OCI-M2 (cell line): ENCODE results near the gene LGALS7B.
"Not testable (repeated sequence)": the region's sequence is repeated elsewhere in the genome, so short reads cannot be mapped to it uniquely, and the experiment has no call there.

ENCODE experiments used
- DNase-seq: peaks from one replicate; lab custom pipeline; 2025; ENCODE audit not compliant: unreplicated experiment; lab: John Stamatoyannopoulos, UW

LGALS7B gene

GRCh38 chr19:38788478-38789243 is at the start of gene LGALS7B:
Gene LGALS7B, plus strand, starts transcription at chr19:38789200. Its CDS starts 27 bp downstream, at chr19:38789227.
- no peak for DNase-seq

GRCh38 chr19:38739440-38740256 is 49.4 kb upstream of the LGALS7B start:
- no peak for DNase-seq

- DNase-seq, result no peak
These were observed 48.8 kb upstream of the LGALS7B start for GRCh38 chr19:38740257-38740592.

- DNase-seq, result no peak
These were observed 48.1 kb upstream of the LGALS7B start for GRCh38 chr19:38740932-38741331.

GRCh38 chr19:38741670-38742069 is 47.3 kb upstream of the LGALS7B start:
- no peak for DNase-seq

GRCh38 chr19:38742296-38742695 is 46.7 kb upstream of the LGALS7B start:
- DNase-seq, result no peak

GRCh38 chr19:38742906-38743305 is 46.1 kb upstream of the LGALS7B start:
- DNase-seq, result no peak

- no peak for DNase-seq
These were observed 45.4 kb upstream of the LGALS7B start for GRCh38 chr19:38743394-38744297.

GRCh38 chr19:38744298-38744681 is 44.7 kb upstream of the LGALS7B start, which contains the start of gene CAPN12:
Gene CAPN12, minus strand, starts transcription at chr19:38744474. Its CDS starts 309 bp downstream, at chr19:38744165.
- DNase-seq, result no peak

- DNase-seq, result no peak
These were observed 44.1 kb upstream of the LGALS7B start for GRCh38 chr19:38744874-38745273.

- no peak for DNase-seq
These were observed 43.7 kb upstream of the LGALS7B start for GRCh38 chr19:38745316-38745715.

GRCh38 chr19:38753783-38754182 is 35.2 kb upstream of the LGALS7B start:
- DNase-seq, result not testable (repeated sequence)

GRCh38 chr19:38754196-38754595 is 34.8 kb upstream of the LGALS7B start:
- DNase-seq, result not testable (repeated sequence)

GRCh38 chr19:38759590-38760003 is 29.4 kb upstream of the LGALS7B start:
- DNase-seq, result no peak

GRCh38 chr19:38760805-38761517 is 28.0 kb upstream of the LGALS7B start:
- not testable (repeated sequence) for DNase-seq

GRCh38 chr19:38761884-38762389 is 27.1 kb upstream of the LGALS7B start:
- not testable (repeated sequence) for DNase-seq

GRCh38 chr19:38763795-38764220 is 25.2 kb upstream of the LGALS7B start:
- DNase-seq, result no peak

GRCh38 chr19:38765214-38765613 is 23.8 kb upstream of the LGALS7B start:
- DNase-seq, result no peak

- no peak for DNase-seq
These were observed 22.5 kb upstream of the LGALS7B start for GRCh38 chr19:38766276-38767047.
